ENCODE data around the gene HDAC4. TPM values are rescaled to one million over a fixed set of nuclear protein-coding genes. Genes with fewer than 3 reads are reported as not detected.

HDAC4 gene
- total and polyA plus RNA-seq, 9 of the 15 experiments (the other 6 are each of a cell fraction or from before 2014, with no cell fraction given), result 0.11 to 20.2 (median 4.0) TPM

- TF ChIP-seq, protein P1, sequence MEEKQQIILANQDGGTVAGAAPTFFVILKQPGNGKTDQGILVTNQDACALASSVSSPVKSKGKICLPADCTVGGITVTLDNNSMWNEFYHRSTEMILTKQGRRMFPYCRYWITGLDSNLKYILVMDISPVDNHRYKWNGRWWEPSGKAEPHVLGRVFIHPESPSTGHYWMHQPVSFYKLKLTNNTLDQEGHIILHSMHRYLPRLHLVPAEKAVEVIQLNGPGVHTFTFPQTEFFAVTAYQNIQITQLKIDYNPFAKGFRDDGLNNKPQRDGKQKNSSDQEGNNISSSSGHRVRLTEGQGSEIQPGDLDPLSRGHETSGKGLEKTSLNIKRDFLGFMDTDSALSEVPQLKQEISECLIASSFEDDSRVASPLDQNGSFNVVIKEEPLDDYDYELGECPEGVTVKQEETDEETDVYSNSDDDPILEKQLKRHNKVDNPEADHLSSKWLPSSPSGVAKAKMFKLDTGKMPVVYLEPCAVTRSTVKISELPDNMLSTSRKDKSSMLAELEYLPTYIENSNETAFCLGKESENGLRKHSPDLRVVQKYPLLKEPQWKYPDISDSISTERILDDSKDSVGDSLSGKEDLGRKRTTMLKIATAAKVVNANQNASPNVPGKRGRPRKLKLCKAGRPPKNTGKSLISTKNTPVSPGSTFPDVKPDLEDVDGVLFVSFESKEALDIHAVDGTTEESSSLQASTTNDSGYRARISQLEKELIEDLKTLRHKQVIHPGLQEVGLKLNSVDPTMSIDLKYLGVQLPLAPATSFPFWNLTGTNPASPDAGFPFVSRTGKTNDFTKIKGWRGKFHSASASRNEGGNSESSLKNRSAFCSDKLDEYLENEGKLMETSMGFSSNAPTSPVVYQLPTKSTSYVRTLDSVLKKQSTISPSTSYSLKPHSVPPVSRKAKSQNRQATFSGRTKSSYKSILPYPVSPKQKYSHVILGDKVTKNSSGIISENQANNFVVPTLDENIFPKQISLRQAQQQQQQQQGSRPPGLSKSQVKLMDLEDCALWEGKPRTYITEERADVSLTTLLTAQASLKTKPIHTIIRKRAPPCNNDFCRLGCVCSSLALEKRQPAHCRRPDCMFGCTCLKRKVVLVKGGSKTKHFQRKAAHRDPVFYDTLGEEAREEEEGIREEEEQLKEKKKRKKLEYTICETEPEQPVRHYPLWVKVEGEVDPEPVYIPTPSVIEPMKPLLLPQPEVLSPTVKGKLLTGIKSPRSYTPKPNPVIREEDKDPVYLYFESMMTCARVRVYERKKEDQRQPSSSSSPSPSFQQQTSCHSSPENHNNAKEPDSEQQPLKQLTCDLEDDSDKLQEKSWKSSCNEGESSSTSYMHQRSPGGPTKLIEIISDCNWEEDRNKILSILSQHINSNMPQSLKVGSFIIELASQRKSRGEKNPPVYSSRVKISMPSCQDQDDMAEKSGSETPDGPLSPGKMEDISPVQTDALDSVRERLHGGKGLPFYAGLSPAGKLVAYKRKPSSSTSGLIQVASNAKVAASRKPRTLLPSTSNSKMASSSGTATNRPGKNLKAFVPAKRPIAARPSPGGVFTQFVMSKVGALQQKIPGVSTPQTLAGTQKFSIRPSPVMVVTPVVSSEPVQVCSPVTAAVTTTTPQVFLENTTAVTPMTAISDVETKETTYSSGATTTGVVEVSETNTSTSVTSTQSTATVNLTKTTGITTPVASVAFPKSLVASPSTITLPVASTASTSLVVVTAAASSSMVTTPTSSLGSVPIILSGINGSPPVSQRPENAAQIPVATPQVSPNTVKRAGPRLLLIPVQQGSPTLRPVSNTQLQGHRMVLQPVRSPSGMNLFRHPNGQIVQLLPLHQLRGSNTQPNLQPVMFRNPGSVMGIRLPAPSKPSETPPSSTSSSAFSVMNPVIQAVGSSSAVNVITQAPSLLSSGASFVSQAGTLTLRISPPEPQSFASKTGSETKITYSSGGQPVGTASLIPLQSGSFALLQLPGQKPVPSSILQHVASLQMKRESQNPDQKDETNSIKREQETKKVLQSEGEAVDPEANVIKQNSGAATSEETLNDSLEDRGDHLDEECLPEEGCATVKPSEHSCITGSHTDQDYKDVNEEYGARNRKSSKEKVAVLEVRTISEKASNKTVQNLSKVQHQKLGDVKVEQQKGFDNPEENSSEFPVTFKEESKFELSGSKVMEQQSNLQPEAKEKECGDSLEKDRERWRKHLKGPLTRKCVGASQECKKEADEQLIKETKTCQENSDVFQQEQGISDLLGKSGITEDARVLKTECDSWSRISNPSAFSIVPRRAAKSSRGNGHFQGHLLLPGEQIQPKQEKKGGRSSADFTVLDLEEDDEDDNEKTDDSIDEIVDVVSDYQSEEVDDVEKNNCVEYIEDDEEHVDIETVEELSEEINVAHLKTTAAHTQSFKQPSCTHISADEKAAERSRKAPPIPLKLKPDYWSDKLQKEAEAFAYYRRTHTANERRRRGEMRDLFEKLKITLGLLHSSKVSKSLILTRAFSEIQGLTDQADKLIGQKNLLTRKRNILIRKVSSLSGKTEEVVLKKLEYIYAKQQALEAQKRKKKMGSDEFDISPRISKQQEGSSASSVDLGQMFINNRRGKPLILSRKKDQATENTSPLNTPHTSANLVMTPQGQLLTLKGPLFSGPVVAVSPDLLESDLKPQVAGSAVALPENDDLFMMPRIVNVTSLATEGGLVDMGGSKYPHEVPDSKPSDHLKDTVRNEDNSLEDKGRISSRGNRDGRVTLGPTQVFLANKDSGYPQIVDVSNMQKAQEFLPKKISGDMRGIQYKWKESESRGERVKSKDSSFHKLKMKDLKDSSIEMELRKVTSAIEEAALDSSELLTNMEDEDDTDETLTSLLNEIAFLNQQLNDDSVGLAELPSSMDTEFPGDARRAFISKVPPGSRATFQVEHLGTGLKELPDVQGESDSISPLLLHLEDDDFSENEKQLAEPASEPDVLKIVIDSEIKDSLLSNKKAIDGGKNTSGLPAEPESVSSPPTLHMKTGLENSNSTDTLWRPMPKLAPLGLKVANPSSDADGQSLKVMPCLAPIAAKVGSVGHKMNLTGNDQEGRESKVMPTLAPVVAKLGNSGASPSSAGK (IDR thresholded peaks at IDR 0.05), result no peak
- TF ChIP-seq E2F1 (CRISPR knock-in tag; IDR thresholded peaks at IDR 0.05) (no peak), ZNF445 (CRISPR knock-in tag; IDR thresholded peaks at IDR 0.05; ENCODE audit: low read depth) (no peak), ZNF41 (CRISPR knock-in tag; conservative IDR thresholded peaks at IDR 0.05) (no peak), POLR3G (IDR thresholded peaks at IDR 0.05; ENCODE audit: extremely low read depth, insufficient read length, insufficient replicate concordance) (no peak), KDM1A (IDR thresholded peaks at IDR 0.05) (no peak), GABPA (tag; conservative IDR thresholded peaks at IDR 0.05; ENCODE audit: low read depth) (no peak), NEUROD1 (IDR thresholded peaks at IDR 0.05; ENCODE audit: borderline replicate concordance, low read depth, low read length, partially characterized antibody) (no peak), TFE3 (CRISPR knock-in tag; IDR thresholded peaks at IDR 0.05) (no peak), CHD2 (IDR thresholded peaks at IDR 0.05; ENCODE audit: low read depth, low read length) (no peak), ZNF79 (CRISPR knock-in tag; IDR thresholded peaks at IDR 0.05; ENCODE audit: low read depth) (no peak), HMGN3 (IDR thresholded peaks at IDR 0.05; ENCODE audit: borderline replicate concordance, extremely low read depth, insufficient read length, low read depth, low read length) (no peak), RCOR1 (IDR thresholded peaks at IDR 0.05; ENCODE audit: borderline replicate concordance in 1 of 2, low read depth in 2 of 2, low read length in 2 of 2) (no peak), ZSCAN29 (IDR thresholded peaks at IDR 0.05) (no peak)
- TF ChIP-seq, protein P2, sequence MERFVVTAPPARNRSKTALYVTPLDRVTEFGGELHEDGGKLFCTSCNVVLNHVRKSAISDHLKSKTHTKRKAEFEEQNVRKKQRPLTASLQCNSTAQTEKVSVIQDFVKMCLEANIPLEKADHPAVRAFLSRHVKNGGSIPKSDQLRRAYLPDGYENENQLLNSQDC (CRISPR knock-in tag; IDR thresholded peaks at IDR 0.05), result no peak
Measured at GRCh38 chr2:239345251-239345650, 55.6 kb downstream of the HDAC4 start (continued).
